SK-N-SH (cell line): ENCODE measurements around the gene RPL12. TPM values are rescaled to one million over a fixed set of nuclear protein-coding genes. Genes with fewer than 3 reads are reported as not detected.

Experiments used
- CTCF ChIA-PET: fragments of 300-600, 350-600 bp; formaldehyde crosslinking; extraction: SDS; loops from one replicate; lab custom pipeline; 2021; lab: Yijun Ruan, JAX
- POLR2A ChIA-PET: fragments of 350-600 bp; sonication (Branson Sonifier 250); formaldehyde crosslinking; extraction: SDS; loops from one replicate; lab custom pipeline; 2020; ENCODE audit warnings: antibody characterized with exemption, inconsistent platforms; lab: Yijun Ruan, JAX
- DNase-seq: peaks from one replicate; pipeline ENCODE4 v3.0.0; 2012
- H2AFZ ChIP-seq: fragments of 200-600 bp; sonication (generic); 2 replicates; pipeline ENCODE4 v1.8.1; 2016; ENCODE audit warnings: antibody characterized with exemption, mild to moderate bottlenecking, low read depth
- H3F3A ChIP-seq: fragments of 200-600 bp; sonication (generic); replicated peaks from 2 replicates; pipeline ENCODE3; 2016; ENCODE audit warnings: antibody characterized with exemption, mild to moderate bottlenecking; ENCODE audit not compliant: insufficient read depth
- H3K27ac ChIP-seq, 2 experiments: fragments of 200-500 bp in 1 of 2; fragments of 200-600 bp in 1 of 2; sonication (Bioruptor generic) in 1 of 2; sonication (generic), shearing (Covaris generic) in 1 of 2; 2 replicates each; pipeline versions ENCODE4 v1.5.1 to v1.6.1; 2014 to 2016; ENCODE audit warnings: low read depth in 2 of 2, inconsistent platforms in 1 of 2, low read length in 1 of 2, mild to moderate bottlenecking in 1 of 2, mixed read lengths in 1 of 2
- H3K27me3 ChIP-seq: fragments of 200-600 bp; sonication (generic), shearing (Covaris generic); 2 replicates; pipeline ENCODE4 v1.6.1; 2016; ENCODE audit warnings: mixed run types; ENCODE audit not compliant: insufficient read depth
- H3K36me3 ChIP-seq, 2 experiments: fragments of 200-500 bp in 1 of 2; fragments of 200-600 bp in 1 of 2; sonication (Bioruptor generic) in 1 of 2; sonication (generic) in 1 of 2; replicated peaks in 1 of 2; 2 replicates each; pipeline versions ENCODE3 to v1.5.1; 2014 to 2016; ENCODE audit warnings: low read length in 1 of 2, mild to moderate bottlenecking in 1 of 2; ENCODE audit not compliant: insufficient read depth in 2 of 2, control insufficient read depth in 1 of 2
- H3K4me1 ChIP-seq, 2 experiments: fragments of 200-500 bp in 1 of 2; fragments of 200-600 bp in 1 of 2; sonication (Bioruptor generic) in 1 of 2; sonication (generic), shearing (Covaris generic) in 1 of 2; 2 replicates each; pipeline versions ENCODE4 v1.5.1 to v1.6.1; 2014 to 2016; ENCODE audit warnings: low read depth in 1 of 2, low read length in 1 of 2, mixed run types in 1 of 2; ENCODE audit not compliant: insufficient read depth in 2 of 2, control insufficient read depth in 1 of 2
- H3K4me2 ChIP-seq: fragments of 200-600 bp; sonication (generic), shearing (Covaris generic); 2 replicates; pipeline ENCODE4 v1.6.1; 2017; ENCODE audit warnings: mixed run types
- H3K4me3 ChIP-seq, 2 experiments: fragments of 200-500 bp in 1 of 2; fragments of 200-600 bp in 1 of 2; sonication (Bioruptor generic) in 1 of 2; sonication (generic), shearing (Covaris generic) in 1 of 2; 2 replicates each; pipeline versions ENCODE4 v1.5.1 to v1.8.1; 2014 to 2016; ENCODE audit warnings: low read depth in 2 of 2, inconsistent platforms in 1 of 2, low read length in 1 of 2, mild to moderate bottlenecking in 1 of 2, mixed read lengths in 1 of 2, moderate library complexity in 1 of 2
- H3K79me2 ChIP-seq: fragments of 200-600 bp; sonication (generic); 2 replicates; pipeline ENCODE4 v1.8.1; 2017; ENCODE audit warnings: mild to moderate bottlenecking; ENCODE audit not compliant: insufficient read depth
- H3K9ac ChIP-seq: fragments of 200-600 bp; sonication (generic); 2 replicates; pipeline ENCODE4 v1.6.1; 2017; ENCODE audit warnings: mixed run types
- H3K9me2 ChIP-seq: fragments of 200-600 bp; sonication (generic); 2 replicates; pipeline ENCODE4 v1.6.1; 2017; ENCODE audit warnings: mixed run types
- H3K9me3 ChIP-seq: fragments of 200-600 bp; sonication (generic); 2 replicates; pipeline ENCODE4 v1.6.1; 2017; ENCODE audit warnings: mixed run types, mild to moderate bottlenecking, moderate library complexity
- H4K20me1 ChIP-seq: fragments of 200-600 bp; sonication (generic); 2 replicates; pipeline ENCODE4 v1.6.1; 2017; ENCODE audit warnings: mild to moderate bottlenecking, mixed run types; ENCODE audit not compliant: insufficient read depth
- CHD2 ChIP-seq: fragments of 150-350 bp; IDR thresholded peaks from 2 replicates; pipeline ENCODE4 v1.6.1; 2018; ENCODE audit warnings: low read length; ENCODE audit not compliant: partially characterized antibody
- ELF1 ChIP-seq: IDR thresholded peaks from 2 replicates; pipeline ENCODE4 v1.4.0; 2012
- FOXJ3 ChIP-seq: sonication (generic); formaldehyde crosslinking; IDR thresholded peaks from 2 replicates; pipeline ENCODE4 v1.5.1; 2020; ENCODE audit warnings: mild to moderate bottlenecking, missing genetic modification reagents
- GABPA ChIP-seq: IDR thresholded peaks from 2 replicates; pipeline ENCODE4 v1.4.0; 2012; ENCODE audit warnings: low read depth, mild to moderate bottlenecking
- JUND ChIP-seq: IDR thresholded peaks from 2 replicates; pipeline ENCODE4 v1.4.0; 2012
- NRF1 ChIP-seq: IDR thresholded peaks from 2 replicates; pipeline ENCODE4 v1.6.1; 2012; ENCODE audit warnings: low read depth, mild to moderate bottlenecking, low read length
- POLR2AphosphoS5 ChIP-seq: IDR thresholded peaks from 2 replicates; pipeline ENCODE4 v1.6.1; 2012; ENCODE audit warnings: low read depth, low read length
- RCOR1 ChIP-seq: fragments of 150-350 bp; IDR thresholded peaks from 2 replicates; pipeline ENCODE4 v1.6.1; 2017; ENCODE audit warnings: antibody characterized with exemption, low read length
- RFX5 ChIP-seq: IDR thresholded peaks from 2 replicates; pipeline ENCODE4 v1.6.1; 2012; ENCODE audit warnings: mild to moderate bottlenecking, improper control_type of control experiment, low read length
- RXRA ChIP-seq: IDR thresholded peaks from 2 replicates; pipeline ENCODE4 v1.4.0; 2012; ENCODE audit warnings: low read depth, mild to moderate bottlenecking, borderline replicate concordance
- SIN3A ChIP-seq: IDR thresholded peaks from 2 replicates; pipeline ENCODE4 v1.6.1; 2012; ENCODE audit warnings: low read depth, mild to moderate bottlenecking, low read length, moderate library complexity, borderline replicate concordance
- TCF12 ChIP-seq: IDR thresholded peaks from 2 replicates; pipeline ENCODE4 v1.4.0; 2012
- YY1 ChIP-seq: IDR thresholded peaks from 2 replicates; pipeline ENCODE4 v1.4.0; 2012; ENCODE audit warnings: low read depth, mild to moderate bottlenecking
- WGBS: methylation state at CpG from one replicate; pipeline ENCODE4 v1.1.6; 2017; ENCODE audit warnings: low lambda C conversion rate; 5-methylcytosine and 5-hydroxymethylcytosine counted together
- polyA plus RNA-seq, 3 experiments: library from polyadenylated mRNA; depleted of rRNA; stranded (reverse); fragments of >200 nt; gene quantifications; 2 replicates each; pipeline ENCODE4 v1.2.3, GENCODE V29; 2012
- TF ChIP-seq, protein P1 (sequence below): fragments of 150-350 bp; IDR thresholded peaks from 2 replicates; pipeline ENCODE4 v1.6.1; 2017; ENCODE audit warnings: antibody characterized with exemption, low read length, low read depth, borderline replicate concordance
- TF ChIP-seq, protein P2 (sequence below): fragments of 200-600 bp; sonication (generic); IDR thresholded peaks from 2 replicates; pipeline ENCODE4 v1.6.1; 2017; ENCODE audit warnings: antibody characterized with exemption, mild to moderate bottlenecking, moderate library complexity
- TF ChIP-seq, protein P3 (sequence below): IDR thresholded peaks from 2 replicates; pipeline ENCODE4 v1.6.1; 2012; ENCODE audit warnings: mild to moderate bottlenecking, low read depth, low read length, moderate library complexity

The RPL12 gene
- polyA plus RNA-seq, 1 of the 3 experiments (the other 2 are of a cell fraction), result 3,270 TPM

DNA sequence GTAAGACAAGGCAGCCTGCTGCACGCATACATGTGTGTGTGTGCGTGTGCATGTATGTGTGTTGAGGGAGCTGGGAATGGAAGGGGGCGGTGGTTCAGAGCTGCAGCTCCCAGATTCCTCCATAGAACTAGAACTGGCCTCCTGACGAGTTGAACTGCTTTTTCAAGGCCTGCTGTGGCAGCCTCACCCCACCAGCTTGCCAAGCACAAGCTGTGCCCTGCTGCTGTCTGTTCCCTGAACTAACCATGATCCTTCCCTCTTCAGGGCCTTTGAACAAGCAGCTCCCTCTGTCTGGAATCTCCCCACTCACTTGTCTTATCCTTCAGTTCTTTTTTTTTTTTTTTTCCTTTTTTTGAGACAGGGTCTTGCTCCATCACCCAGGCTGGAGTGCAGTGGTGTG, 22.7 kb upstream of the RPL12 start:
- no peak for TF ChIP-seq ELF1
- no peak for TF ChIP-seq SIN3A
- no peak for TF ChIP-seq JUND
- TF ChIP-seq, protein P1, sequence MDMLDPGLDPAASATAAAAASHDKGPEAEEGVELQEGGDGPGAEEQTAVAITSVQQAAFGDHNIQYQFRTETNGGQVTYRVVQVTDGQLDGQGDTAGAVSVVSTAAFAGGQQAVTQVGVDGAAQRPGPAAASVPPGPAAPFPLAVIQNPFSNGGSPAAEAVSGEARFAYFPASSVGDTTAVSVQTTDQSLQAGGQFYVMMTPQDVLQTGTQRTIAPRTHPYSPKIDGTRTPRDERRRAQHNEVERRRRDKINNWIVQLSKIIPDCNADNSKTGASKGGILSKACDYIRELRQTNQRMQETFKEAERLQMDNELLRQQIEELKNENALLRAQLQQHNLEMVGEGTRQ, result no peak
- Histone ChIP-seq H3K36me3 (peaks cover 9 to 17% of the 10 kb centered on the region in 2 experiments), H2AFZ (no peak overlapping the region), H3K79me2 (no peaks in the 10 kb centered on the region), H3K4me2 (no peak overlapping the region), H4K20me1 (no peaks in the 10 kb centered on the region), H3K27me3 (no peaks in the 10 kb centered on the region), H3K4me3 (no peak overlapping the region), H3K9ac (no peak overlapping the region), H3K9me3 (no peaks in the 10 kb centered on the region), H3F3A (no peaks in the 10 kb centered on the region), H3K4me1 (no peaks in the 10 kb centered on the region), H3K9me2 (no peaks in the 10 kb centered on the region), H3K27ac (no peak overlapping the region)
- DNase-seq, result no peak
- POLR2A ChIA-PET, result no interaction called here
- CTCF ChIA-PET, result interaction anchor here (1.1 to 2.4 kb wide), 2 partner anchors 16 to 30 kb away, joined by 3 to 7 read pairs; no protein-coding TSS in a partner anchor
- WGBS, result 95% methylated on average over 4 of the region's 4 CpGs

DNA sequence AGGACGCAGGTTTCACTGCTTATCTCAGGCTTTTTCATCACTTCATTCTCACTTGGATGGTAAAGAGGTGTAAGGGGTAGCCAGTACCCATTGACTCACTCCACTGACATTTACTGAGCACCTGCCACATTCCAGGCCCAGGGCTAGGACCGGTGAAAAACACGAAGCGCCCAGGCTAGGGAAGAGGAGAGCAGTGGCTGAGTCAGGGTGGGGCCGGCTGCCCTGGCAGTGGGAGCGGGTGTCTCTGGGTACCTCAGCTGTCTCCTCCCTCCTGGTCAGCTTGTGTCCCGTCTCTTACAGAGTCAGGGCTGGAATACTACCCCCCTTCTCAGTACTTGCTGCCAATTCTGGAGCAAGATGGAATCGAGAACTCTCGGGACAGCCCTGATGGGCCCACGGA, 22.3 kb upstream of the RPL12 start:
- Histone ChIP-seq H3K4me1 (no peaks in the 10 kb centered on the region), H3K4me3 (no peak overlapping the region), H3K27ac (no peak overlapping the region), H2AFZ (no peak overlapping the region), H3K9ac (no peak overlapping the region), H3K36me3 (peaks cover 5 to 13% of the 10 kb centered on the region in 2 experiments), H4K20me1 (no peaks in the 10 kb centered on the region), H3K79me2 (no peaks in the 10 kb centered on the region), H3K9me2 (no peaks in the 10 kb centered on the region), H3K27me3 (no peaks in the 10 kb centered on the region), H3F3A (no peaks in the 10 kb centered on the region), H3K4me2 (no peak overlapping the region), H3K9me3 (no peaks in the 10 kb centered on the region)
- CTCF ChIA-PET, result interaction anchor here (1.1 to 2.4 kb wide), 2 partner anchors 17 to 31 kb away, joined by 3 to 7 read pairs; no protein-coding TSS in a partner anchor
- no peak for DNase-seq
- TF ChIP-seq, protein P2, sequence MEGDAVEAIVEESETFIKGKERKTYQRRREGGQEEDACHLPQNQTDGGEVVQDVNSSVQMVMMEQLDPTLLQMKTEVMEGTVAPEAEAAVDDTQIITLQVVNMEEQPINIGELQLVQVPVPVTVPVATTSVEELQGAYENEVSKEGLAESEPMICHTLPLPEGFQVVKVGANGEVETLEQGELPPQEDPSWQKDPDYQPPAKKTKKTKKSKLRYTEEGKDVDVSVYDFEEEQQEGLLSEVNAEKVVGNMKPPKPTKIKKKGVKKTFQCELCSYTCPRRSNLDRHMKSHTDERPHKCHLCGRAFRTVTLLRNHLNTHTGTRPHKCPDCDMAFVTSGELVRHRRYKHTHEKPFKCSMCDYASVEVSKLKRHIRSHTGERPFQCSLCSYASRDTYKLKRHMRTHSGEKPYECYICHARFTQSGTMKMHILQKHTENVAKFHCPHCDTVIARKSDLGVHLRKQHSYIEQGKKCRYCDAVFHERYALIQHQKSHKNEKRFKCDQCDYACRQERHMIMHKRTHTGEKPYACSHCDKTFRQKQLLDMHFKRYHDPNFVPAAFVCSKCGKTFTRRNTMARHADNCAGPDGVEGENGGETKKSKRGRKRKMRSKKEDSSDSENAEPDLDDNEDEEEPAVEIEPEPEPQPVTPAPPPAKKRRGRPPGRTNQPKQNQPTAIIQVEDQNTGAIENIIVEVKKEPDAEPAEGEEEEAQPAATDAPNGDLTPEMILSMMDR, result no peak
- TF ChIP-seq RXRA (no peak), SIN3A (no peak), RFX5 (no peak), FOXJ3 (CRISPR knock-in tag) (no peak), POLR2AphosphoS5 (no peak), TCF12 (no peak), RCOR1 (no peak), CHD2 (no peak), NRF1 (no peak), GABPA (no peak), YY1 (no peak)
- TF ChIP-seq, protein P3, sequence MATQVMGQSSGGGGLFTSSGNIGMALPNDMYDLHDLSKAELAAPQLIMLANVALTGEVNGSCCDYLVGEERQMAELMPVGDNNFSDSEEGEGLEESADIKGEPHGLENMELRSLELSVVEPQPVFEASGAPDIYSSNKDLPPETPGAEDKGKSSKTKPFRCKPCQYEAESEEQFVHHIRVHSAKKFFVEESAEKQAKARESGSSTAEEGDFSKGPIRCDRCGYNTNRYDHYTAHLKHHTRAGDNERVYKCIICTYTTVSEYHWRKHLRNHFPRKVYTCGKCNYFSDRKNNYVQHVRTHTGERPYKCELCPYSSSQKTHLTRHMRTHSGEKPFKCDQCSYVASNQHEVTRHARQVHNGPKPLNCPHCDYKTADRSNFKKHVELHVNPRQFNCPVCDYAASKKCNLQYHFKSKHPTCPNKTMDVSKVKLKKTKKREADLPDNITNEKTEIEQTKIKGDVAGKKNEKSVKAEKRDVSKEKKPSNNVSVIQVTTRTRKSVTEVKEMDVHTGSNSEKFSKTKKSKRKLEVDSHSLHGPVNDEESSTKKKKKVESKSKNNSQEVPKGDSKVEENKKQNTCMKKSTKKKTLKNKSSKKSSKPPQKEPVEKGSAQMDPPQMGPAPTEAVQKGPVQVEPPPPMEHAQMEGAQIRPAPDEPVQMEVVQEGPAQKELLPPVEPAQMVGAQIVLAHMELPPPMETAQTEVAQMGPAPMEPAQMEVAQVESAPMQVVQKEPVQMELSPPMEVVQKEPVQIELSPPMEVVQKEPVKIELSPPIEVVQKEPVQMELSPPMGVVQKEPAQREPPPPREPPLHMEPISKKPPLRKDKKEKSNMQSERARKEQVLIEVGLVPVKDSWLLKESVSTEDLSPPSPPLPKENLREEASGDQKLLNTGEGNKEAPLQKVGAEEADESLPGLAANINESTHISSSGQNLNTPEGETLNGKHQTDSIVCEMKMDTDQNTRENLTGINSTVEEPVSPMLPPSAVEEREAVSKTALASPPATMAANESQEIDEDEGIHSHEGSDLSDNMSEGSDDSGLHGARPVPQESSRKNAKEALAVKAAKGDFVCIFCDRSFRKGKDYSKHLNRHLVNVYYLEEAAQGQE, result no peak
- WGBS, result 95% methylated on average over 10 of the region's 10 CpGs
- POLR2A ChIA-PET, result no interaction called here
